Endothelial cell of umbilical vein (primary cell): ENCODE results near the gene SMARCAL1. TPM values are rescaled to one million over a fixed set of nuclear protein-coding genes. Genes with fewer than 3 reads are reported as not detected.

Experiments
- BruUV-seq: library from RNA; stranded (reverse); fragments of 400-500 nt; replicated peaks from 2 replicates; lab custom pipeline; 2021; lab: Mats Ljungman, UMichigan
- CTCF ChIA-PET: fragments of 300-600, 350-600 bp; sonication (Branson Sonifier 250); formaldehyde crosslinking; loops from one replicate; lab custom pipeline; 2021; ENCODE audit warnings: antibody characterized with exemption, inconsistent platforms; lab: Charles Lee
- POLR2A ChIA-PET: fragments of 300-600, 350-600 bp; sonication (Branson Sonifier 250); formaldehyde crosslinking; loops from one replicate; lab custom pipeline; 2021; ENCODE audit warnings: antibody characterized with exemption, inconsistent platforms; lab: Charles Lee
- DNase-seq: peaks from one replicate; pipeline ENCODE4 v3.0.0-alpha.2; 2011; ENCODE audit warnings: low read depth, low spot score
- FAIRE-seq: peaks from 2 replicates; lab custom pipeline; 2011; peaks lifted over from hg19 to GRCh38; lab: Jason Lieb, UNC
- H2AFZ ChIP-seq: 2 replicates; pipeline ENCODE4 v1.6.0; 2012; ENCODE audit warnings: low read depth, low read length, control low read depth, inconsistent platforms
- H3K27ac ChIP-seq: 2 replicates; pipeline ENCODE4 v1.5.1; 2011; ENCODE audit warnings: low read depth, mild to moderate bottlenecking, control low read depth, low read length, moderate library complexity; ENCODE audit not compliant: insufficient read depth
- H3K27me3 ChIP-seq, 2 experiments: 2 replicates each; pipeline versions ENCODE4 v1.6.0 to v1.6.1; 2011; ENCODE audit warnings: low read length in 2 of 2, mixed read lengths in 1 of 2; ENCODE audit not compliant: control insufficient read depth in 2 of 2, insufficient read depth in 2 of 2
- H3K36me3 ChIP-seq, 2 experiments: 2 replicates in 1 of 2; 3 replicates in 1 of 2; pipeline ENCODE4 v1.5.1; 2011; ENCODE audit warnings: low read length in 2 of 2, mild to moderate bottlenecking in 1 of 2, moderate library complexity in 1 of 2; ENCODE audit not compliant: control insufficient read depth in 2 of 2, insufficient read depth in 2 of 2; ENCODE audit errors: extremely low read depth in 1 of 2
- H3K4me1 ChIP-seq: 3 replicates; pipeline ENCODE4 v1.5.1; 2011; ENCODE audit warnings: mild to moderate bottlenecking, low read length; ENCODE audit not compliant: control insufficient read depth, insufficient read depth; ENCODE audit errors: extremely low read depth
- H3K4me2 ChIP-seq: 2 replicates; pipeline ENCODE4 v1.6.1; 2011; ENCODE audit warnings: low read length, control low read depth, mixed read lengths; ENCODE audit not compliant: insufficient read depth
- H3K4me3 ChIP-seq, 3 experiments: fragments of 200-600 bp in 1 of 3; sonication (generic), shearing (Covaris generic) in 1 of 3; replicated peaks in 1 of 3; 2 replicates each; pipeline ENCODE4 v1.5.1; 2011 to 2016; ENCODE audit warnings: control low read depth in 3 of 3, low read length in 3 of 3, mild to moderate bottlenecking in 2 of 3, inconsistent platforms in 1 of 3, low read depth in 1 of 3, moderate library complexity in 1 of 3; ENCODE audit not compliant: insufficient read depth in 1 of 3
- H3K79me2 ChIP-seq: 2 replicates; pipeline ENCODE4 v1.6.0; 2012; ENCODE audit warnings: low read length, inconsistent platforms; ENCODE audit not compliant: control insufficient read depth, insufficient read depth
- H3K9ac ChIP-seq: replicated peaks from 2 replicates; pipeline ENCODE3; 2011; ENCODE audit warnings: low read length, control low read depth; ENCODE audit not compliant: insufficient read depth; ENCODE audit errors: extremely low read depth
- H3K9me1 ChIP-seq: replicated peaks from 3 replicates; pipeline ENCODE4 v1.6.0; 2011; ENCODE audit warnings: mild to moderate bottlenecking, low read length; ENCODE audit not compliant: control insufficient read depth, insufficient read depth; ENCODE audit errors: extremely low read depth
- H3K9me3 ChIP-seq: replicated peaks from 2 replicates; pipeline ENCODE4 v1.5.1; 2012; ENCODE audit warnings: low read length, inconsistent platforms; ENCODE audit not compliant: control insufficient read depth, insufficient read depth
- H4K20me1 ChIP-seq: replicated peaks from 2 replicates; pipeline ENCODE3; 2011; ENCODE audit warnings: mild to moderate bottlenecking, low read length; ENCODE audit not compliant: control insufficient read depth, insufficient read depth; ENCODE audit errors: extremely low read depth
- EZH2 ChIP-seq: IDR thresholded peaks from 2 replicates; pipeline ENCODE4 v1.6.1; 2012; ENCODE audit warnings: borderline replicate concordance, low read depth, mild to moderate bottlenecking, moderate library complexity, low read length, inconsistent platforms; ENCODE audit not compliant: severe bottlenecking
- FOS ChIP-seq: IDR thresholded peaks from 2 replicates; pipeline ENCODE4 v1.6.1; 2011; ENCODE audit warnings: mild to moderate bottlenecking, low read length, moderate library complexity, borderline replicate concordance; ENCODE audit not compliant: insufficient read depth
- GATA2 ChIP-seq: IDR thresholded peaks from 2 replicates; pipeline ENCODE4 v1.7.0; 2011; ENCODE audit warnings: low read depth, mild to moderate bottlenecking, moderate library complexity, mixed read lengths, low read length; ENCODE audit not compliant: insufficient read length, insufficient read depth
- JUN ChIP-seq: IDR thresholded peaks from 2 replicates; pipeline ENCODE4 v1.6.1; 2011; ENCODE audit warnings: borderline replicate concordance, low read depth; ENCODE audit not compliant: insufficient read length, insufficient read depth
- MAX ChIP-seq: IDR thresholded peaks from 2 replicates; pipeline ENCODE4 v1.6.1; 2011; ENCODE audit not compliant: insufficient read depth, insufficient read length
- MYC ChIP-seq: IDR thresholded peaks from one replicate; pipeline ENCODE4 v1.6.1; 2011; ENCODE audit warnings: mild to moderate bottlenecking, low read depth, low read length
- POLR2A ChIP-seq: IDR thresholded peaks from 2 replicates; pipeline ENCODE4 v1.6.1; 2012; ENCODE audit warnings: low read depth, mild to moderate bottlenecking, control low read depth, low read length
- POLR2AphosphoS5 ChIP-seq: IDR thresholded peaks from 2 replicates; pipeline ENCODE4 v1.6.1; 2012; ENCODE audit warnings: low read depth, mild to moderate bottlenecking, control low read depth, low read length, moderate library complexity; ENCODE audit not compliant: insufficient read depth
- dilution Hi-C: fragments of 300-500 bp; cut with MboI; formaldehyde crosslinking; loops from one replicate; pipeline ENCODE4 v1.15.0; 2019; ENCODE audit warnings: low sequenced_read_pairs; ENCODE audit not compliant: extremely low pct_ligation_motif_present
- intact Hi-C: fragments of 100-400 bp; cut with micrococcal nuclease; formaldehyde crosslinking; loops from one replicate; pipeline ENCODE4 v1.10.0; 2022
- polyA plus RNA-seq, 4 experiments: library from polyadenylated mRNA; depleted of rRNA in 3 of 4; stranded (reverse) in 3 of 4; unstranded in 1 of 4; fragments of >200 nt; gene quantifications; 2 replicates each; pipeline versions ENCODE4 v1.2.1 to v1.2.3, GENCODE V29; 2011 to 2012; ENCODE audit warnings: missing spikeins in 1 of 4
- total RNA-seq: library from RNA; stranded (reverse); gene quantifications from 2 replicates; pipeline ENCODE4 v1.2.3, GENCODE V29; 2021
- TF ChIP-seq, protein P1 (sequence below), 2 donors: IDR thresholded peaks; 1 replicate in 1 of 2; 2 replicates in 1 of 2; pipeline ENCODE4 v1.5.1; 2011; ENCODE audit warnings: low read length in 2 of 2, mild to moderate bottlenecking in 2 of 2, moderate library complexity in 2 of 2, control low read depth in 1 of 2, inconsistent platforms in 1 of 2, low read depth in 1 of 2; ENCODE audit not compliant: insufficient read depth in 1 of 2; ENCODE audit errors: extremely low read depth in 1 of 2

Gene SMARCAL1
- total and polyA plus RNA-seq, 2 donors (not counting 3 experiments of a cell fraction or from before 2014, with no cell fraction given): 25.4 to 30.7 TPM

DNA sequence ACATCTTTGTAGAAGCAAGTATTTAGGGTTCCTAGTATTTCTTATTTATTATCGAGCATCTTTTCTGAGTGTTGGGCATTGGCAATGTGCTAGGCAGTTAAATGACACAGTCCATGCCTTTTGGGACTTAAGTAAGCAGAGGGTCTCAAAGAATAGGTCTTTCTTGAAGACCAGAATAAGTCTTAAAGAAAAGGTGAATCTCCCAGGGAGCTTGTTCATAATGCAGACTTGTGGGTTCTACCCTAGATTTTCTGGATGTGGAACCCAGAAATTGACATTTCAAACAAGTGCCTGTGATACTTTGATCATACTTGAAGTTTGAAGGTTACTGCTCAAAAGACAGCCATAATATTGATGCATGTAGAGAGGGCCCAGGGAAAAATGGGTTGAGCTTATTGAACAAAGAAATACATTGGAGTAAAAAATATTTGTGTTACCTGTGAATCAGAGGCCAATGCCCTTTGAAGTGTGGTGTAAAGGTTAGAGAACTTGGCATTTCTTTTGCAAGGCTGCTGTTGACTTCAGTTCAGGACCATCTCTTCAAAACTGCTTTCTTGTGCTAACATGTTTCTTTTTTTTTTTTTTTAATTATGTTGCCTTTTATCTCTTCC is 110.7 kb downstream of the SMARCAL1 start:
- FAIRE-seq: no peak
- Histone ChIP-seq H4K20me1 (no peaks in the 10 kb centered on the region), H3K36me3 (no peaks in the 10 kb centered on the region), H3K9me1 (no peaks in the 10 kb centered on the region), H2AFZ (no peak overlapping the region), H3K79me2 (no peaks in the 10 kb centered on the region), H3K4me1 (no peaks in the 10 kb centered on the region), H3K4me2 (no peak overlapping the region), H3K4me3 (no peak overlapping the region), H3K9ac (no peak overlapping the region), H3K27me3 (no peaks in the 10 kb centered on the region), H3K9me3 (no peaks in the 10 kb centered on the region), H3K27ac (no peak overlapping the region)
- intact Hi-C loops (no loop called here), dilution Hi-C loops (loop anchor here (10.0 kb wide), 1 partner anchor 132 kb away; no protein-coding TSS in a partner anchor)
- ChIA-PET CTCF (interaction anchor here (1.0 to 13.2 kb wide), 2 partner anchors 141 to 159 kb away, joined by 3 to 583 read pairs; no protein-coding TSS in a partner anchor), POLR2A (no interaction called here)
- no TSS peak for BruUV-seq
- DNase-seq: no peak
- TF ChIP-seq FOS: no peak
- TF ChIP-seq MAX: no peak
- TF ChIP-seq POLR2AphosphoS5: no peak
- TF ChIP-seq GATA2: no peak
- TF ChIP-seq, protein P1, sequence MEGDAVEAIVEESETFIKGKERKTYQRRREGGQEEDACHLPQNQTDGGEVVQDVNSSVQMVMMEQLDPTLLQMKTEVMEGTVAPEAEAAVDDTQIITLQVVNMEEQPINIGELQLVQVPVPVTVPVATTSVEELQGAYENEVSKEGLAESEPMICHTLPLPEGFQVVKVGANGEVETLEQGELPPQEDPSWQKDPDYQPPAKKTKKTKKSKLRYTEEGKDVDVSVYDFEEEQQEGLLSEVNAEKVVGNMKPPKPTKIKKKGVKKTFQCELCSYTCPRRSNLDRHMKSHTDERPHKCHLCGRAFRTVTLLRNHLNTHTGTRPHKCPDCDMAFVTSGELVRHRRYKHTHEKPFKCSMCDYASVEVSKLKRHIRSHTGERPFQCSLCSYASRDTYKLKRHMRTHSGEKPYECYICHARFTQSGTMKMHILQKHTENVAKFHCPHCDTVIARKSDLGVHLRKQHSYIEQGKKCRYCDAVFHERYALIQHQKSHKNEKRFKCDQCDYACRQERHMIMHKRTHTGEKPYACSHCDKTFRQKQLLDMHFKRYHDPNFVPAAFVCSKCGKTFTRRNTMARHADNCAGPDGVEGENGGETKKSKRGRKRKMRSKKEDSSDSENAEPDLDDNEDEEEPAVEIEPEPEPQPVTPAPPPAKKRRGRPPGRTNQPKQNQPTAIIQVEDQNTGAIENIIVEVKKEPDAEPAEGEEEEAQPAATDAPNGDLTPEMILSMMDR (IDR thresholded peaks at IDR 0.05; ENCODE audit: extremely low read depth in 1 of 2, insufficient read depth in 1 of 2, low read depth in 1 of 2, low read length in 2 of 2): no peak
- no peak for TF ChIP-seq EZH2
- TF ChIP-seq POLR2A: no peak
- TF ChIP-seq JUN: no peak
- TF ChIP-seq MYC: no peak
